ENCODE measurements around the gene THAP9.

THAP9 gene

GRCh38 chr4:82948647-82949204, 48.2 kb downstream of the THAP9 start:
- in situ Hi-C loops (cut with MboI; ENCODE audit: low sequenced_read_pairs), result no loop called here

GRCh38 chr4:82951196-82951595, 50.7 kb downstream of the THAP9 start:
- in situ Hi-C loops (cut with MboI; ENCODE audit: low sequenced_read_pairs), result no loop called here

- in situ Hi-C loops (cut with MboI; ENCODE audit: low sequenced_read_pairs), result no loop called here
Measured at GRCh38 chr4:82954212-82954611, 53.7 kb downstream of the THAP9 start.

DNA sequence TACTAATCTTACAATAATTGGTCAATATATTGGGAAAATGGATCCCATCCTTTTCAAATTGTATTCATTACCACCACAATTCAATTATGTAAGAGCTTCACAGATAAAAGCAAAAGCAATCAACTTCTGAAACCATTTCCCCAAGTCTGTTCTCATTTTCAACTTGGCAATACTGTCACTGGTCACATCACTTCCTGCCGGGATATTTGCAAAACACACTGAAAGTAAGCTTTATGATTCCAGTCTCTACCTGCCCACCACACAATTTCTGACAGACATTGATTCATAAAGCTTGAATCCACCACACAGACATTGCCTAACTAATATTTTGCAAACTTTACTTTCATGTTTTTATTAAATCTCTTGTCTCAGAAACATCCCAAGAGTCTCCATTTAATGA, 56.5 kb downstream of the THAP9 start:
- in situ Hi-C loops (cut with MboI; ENCODE audit: low sequenced_read_pairs), result no loop called here

DNA sequence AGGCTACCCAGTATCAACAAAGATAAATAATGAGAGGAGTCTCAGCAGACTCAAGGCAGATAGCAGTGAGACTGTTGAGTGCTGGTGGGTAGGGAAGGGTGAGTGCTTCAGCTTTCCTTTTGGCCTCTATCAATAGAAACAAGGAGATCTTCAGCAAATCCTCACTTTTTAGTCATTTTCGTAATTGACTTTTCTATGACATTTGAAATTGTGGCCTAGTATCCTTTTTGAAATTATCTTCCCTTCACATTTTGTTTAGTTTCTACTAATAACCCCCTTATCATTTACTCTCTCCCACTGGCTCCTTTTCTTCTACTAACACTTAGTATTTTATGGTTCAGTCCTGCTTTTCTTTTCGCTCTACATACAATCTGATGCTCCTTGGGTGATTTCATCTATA, 65.2 kb downstream of the THAP9 start:
- in situ Hi-C loops (cut with MboI; ENCODE audit: low sequenced_read_pairs), result no loop called here

DNA sequence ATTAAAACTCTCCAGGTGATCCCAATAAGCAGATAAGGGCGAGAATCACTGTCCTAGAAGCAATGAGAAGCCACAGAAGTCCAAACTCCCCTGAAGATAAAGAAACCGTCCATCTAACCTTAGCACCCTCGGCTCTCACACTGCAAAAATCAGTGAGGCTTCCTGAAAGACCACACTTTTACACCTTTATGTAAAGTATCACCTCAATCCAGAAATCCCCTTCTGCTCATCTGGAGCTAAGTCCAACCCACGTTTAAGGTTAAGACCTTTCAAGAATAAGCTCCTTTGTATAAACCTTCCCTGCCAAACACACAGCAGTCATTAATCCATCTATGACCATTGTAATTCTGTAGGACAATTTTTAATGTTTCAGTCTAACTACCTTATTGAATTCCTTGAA, 68.4 kb downstream of the THAP9 start:
- in situ Hi-C loops (cut with MboI; ENCODE audit: low sequenced_read_pairs), result no loop called here

DNA sequence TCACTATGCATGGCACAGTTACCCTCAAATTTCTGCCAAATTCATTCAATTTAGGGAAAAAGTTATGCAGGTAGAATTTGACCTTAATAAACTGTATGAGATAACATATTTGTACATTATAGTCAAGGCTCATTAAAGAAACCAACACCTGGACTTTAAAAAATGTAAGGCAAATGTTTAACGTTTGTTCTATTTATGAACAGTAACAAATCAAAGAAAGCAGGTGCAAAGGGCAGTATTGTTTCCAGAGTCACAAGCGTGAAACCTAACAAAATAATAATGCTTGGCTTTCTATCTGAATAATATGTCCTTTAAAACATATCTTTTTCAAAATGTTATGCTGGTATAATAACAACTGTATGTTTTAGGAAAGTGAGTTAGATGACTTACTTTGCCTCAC, 68.9 kb downstream of the THAP9 start:
- in situ Hi-C loops (cut with MboI; ENCODE audit: low sequenced_read_pairs), result no loop called here
